ENCODE results near the gene TRIP12.

GRCh38 chr2:229798446-229799155 lies 123.2 kb downstream of the TRIP12 start:
- no peak for TF ChIP-seq EP300 (IDR thresholded peaks at IDR 0.05; ENCODE audit: low read depth in 2 of 2, low read length in 2 of 2)
- TF ChIP-seq EP300 (CRISPR knock-in tag; IDR thresholded peaks at IDR 0.05; ENCODE audit: borderline replicate concordance), result no peak
- TF ChIP-seq ZBTB40 (IDR thresholded peaks at IDR 0.05), result no peak
- TF ChIP-seq ZBTB40 (CRISPR knock-in tag; IDR thresholded peaks at IDR 0.05), result no peak
- no peak for TF ChIP-seq TCF7L2 (IDR thresholded peaks at IDR 0.05; ENCODE audit: low read depth, low read length)
- TF ChIP-seq ETS1 (CRISPR knock-in tag; IDR thresholded peaks at IDR 0.05), result no peak
- TF ChIP-seq SCMH1 (CRISPR knock-in tag; IDR thresholded peaks at IDR 0.05; ENCODE audit: borderline replicate concordance), result no peak
- no peak for TF ChIP-seq ZNF121 (CRISPR knock-in tag; IDR thresholded peaks at IDR 0.05)
- TF ChIP-seq CTCF (CRISPR knock-in tag; IDR thresholded peaks at IDR 0.05), result no peak
